ENCODE data around the gene ACAD9. TPM values are rescaled to one million over a fixed set of nuclear protein-coding genes. Genes with fewer than 3 reads are reported as not detected.
A peak's percentile ranks its signal among the peaks of the same experiment; 100 is the strongest.

The ACAD9 gene
- total RNA-seq, 1 donor from 2014 or later = 44.1 TPM

GRCh38 chr3:128844502-128844901 lies 34.9 kb upstream of the ACAD9 start:
- Mint-ChIP-seq H3K4me3 (ENCODE audit: unreplicated experiment) (no peak overlapping the region), H3K27me3 (ENCODE audit: unreplicated experiment) (peaks cover 7% of the 10 kb centered on the region), H3K9me3 (ENCODE audit: unreplicated experiment) (peaks cover 10% of the 10 kb centered on the region), H3K27ac (ENCODE audit: unreplicated experiment) (no peak overlapping the region), H3K4me1 (ENCODE audit: low read depth, unreplicated experiment) (peaks cover 6% of the 10 kb centered on the region), H3K36me3 (ENCODE audit: unreplicated experiment) (peaks cover 18% of the 10 kb centered on the region)
- DNase-seq = no peak
- TF ChIP-seq CTCF (IDR thresholded peaks at IDR 0.05; ENCODE audit: partially characterized antibody, unreplicated experiment) = no peak

- peak; percentile 42 for DNase-seq
- peaks cover 7% of the 10 kb centered on the region for H3K27me3 Mint-ChIP-seq (ENCODE audit: unreplicated experiment)
- H3K9me3 Mint-ChIP-seq (ENCODE audit: unreplicated experiment) = peaks cover 10% of the 10 kb centered on the region
- H3K4me1 Mint-ChIP-seq (ENCODE audit: low read depth, unreplicated experiment) = peaks cover 10% of the 10 kb centered on the region
- H3K27ac Mint-ChIP-seq (ENCODE audit: unreplicated experiment) = peak overlapping the region; percentile 80
- peaks cover 15% of the 10 kb centered on the region for H3K36me3 Mint-ChIP-seq (ENCODE audit: unreplicated experiment)
- no peak for TF ChIP-seq CTCF (IDR thresholded peaks at IDR 0.05; ENCODE audit: partially characterized antibody, unreplicated experiment)
- H3K4me3 Mint-ChIP-seq (ENCODE audit: unreplicated experiment) = peak overlapping the region; percentile 80
Measured at GRCh38 chr3:128845119-128845777, 34.2 kb upstream of the ACAD9 start.

GRCh38 chr3:128845778-128846485 lies 33.5 kb upstream of the ACAD9 start:
- TF ChIP-seq CTCF (IDR thresholded peaks at IDR 0.05; ENCODE audit: partially characterized antibody, unreplicated experiment) = peak; percentile 72

GRCh38 chr3:128846486-128846891 lies 32.9 kb upstream of the ACAD9 start:
- no peak for TF ChIP-seq CTCF (IDR thresholded peaks at IDR 0.05; ENCODE audit: partially characterized antibody, unreplicated experiment)
- Mint-ChIP-seq H3K4me3 (ENCODE audit: unreplicated experiment) (no peak overlapping the region), H3K4me1 (ENCODE audit: low read depth, unreplicated experiment) (peaks cover 10% of the 10 kb centered on the region), H3K27ac (ENCODE audit: unreplicated experiment) (peak overlapping the region; percentile 56), H3K36me3 (ENCODE audit: unreplicated experiment) (peaks cover 2% of the 10 kb centered on the region), H3K9me3 (ENCODE audit: unreplicated experiment) (peaks cover 2% of the 10 kb centered on the region), H3K27me3 (ENCODE audit: unreplicated experiment) (peaks cover 7% of the 10 kb centered on the region)
- no peak for DNase-seq

More at GRCh38 chr3:128845778-128846485, 33.5 kb upstream of the ACAD9 start:
- peaks cover 7% of the 10 kb centered on the region for H3K27me3 Mint-ChIP-seq (ENCODE audit: unreplicated experiment)
- peaks cover 8% of the 10 kb centered on the region for H3K36me3 Mint-ChIP-seq (ENCODE audit: unreplicated experiment)
- peak overlapping the region; percentile 56 for H3K27ac Mint-ChIP-seq (ENCODE audit: unreplicated experiment)
- peaks cover 10% of the 10 kb centered on the region for H3K4me1 Mint-ChIP-seq (ENCODE audit: low read depth, unreplicated experiment)
- H3K9me3 Mint-ChIP-seq (ENCODE audit: unreplicated experiment) = peaks cover 5% of the 10 kb centered on the region
- peak; percentile 84 for DNase-seq
- H3K4me3 Mint-ChIP-seq (ENCODE audit: unreplicated experiment) = peak overlapping the region; percentile 80
